HG02981 (cell line): ENCODE results near the gene CDH15.
"Not testable (repeated sequence)": the region's sequence is repeated elsewhere in the genome, so short reads cannot be mapped to it uniquely, and the experiment has no call there.

Experiments used
- ATAC-seq: cut with Tn5 transposase; IDR thresholded peaks from one replicate; pipeline ENCODE4 v1.9.1; 2021; ENCODE audit warnings: mild to moderate bottlenecking, moderate library complexity; ENCODE audit not compliant: unreplicated experiment

Gene CDH15

DNA sequence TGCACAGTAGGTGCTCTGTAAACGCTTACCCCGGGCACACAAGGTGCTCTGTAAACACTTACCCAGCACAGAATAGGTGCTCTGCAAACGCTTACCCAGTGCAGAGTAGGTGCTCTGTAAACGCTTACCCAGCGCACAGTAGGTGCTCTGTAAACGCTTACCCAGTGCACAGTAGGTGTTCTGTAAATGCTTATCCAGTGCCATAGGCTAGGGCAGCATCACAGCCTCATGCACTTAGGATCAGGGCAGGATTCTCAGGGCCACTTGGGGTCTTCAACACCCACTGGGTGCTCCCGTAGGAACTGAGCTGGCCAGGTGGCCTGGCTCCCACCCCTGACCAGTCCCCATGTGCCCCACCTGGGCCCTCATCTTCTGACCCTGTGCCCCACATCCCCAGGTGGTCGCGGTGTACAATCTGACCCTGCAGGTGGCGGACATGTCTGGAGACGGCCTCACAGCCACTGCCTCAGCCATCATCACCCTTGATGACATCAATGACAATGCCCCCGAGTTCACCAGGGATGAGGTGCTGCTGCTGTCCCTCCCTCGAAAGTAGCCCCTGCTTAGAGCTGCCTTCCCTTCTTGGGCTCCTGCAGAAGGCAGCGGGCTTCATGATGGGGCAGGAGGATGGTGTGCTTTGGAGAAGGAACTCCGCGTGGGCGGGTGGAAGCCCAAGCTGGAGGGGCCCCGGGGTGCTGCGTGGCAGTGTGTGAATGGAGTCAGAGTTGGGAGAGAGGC lies 15.7 kb downstream of the CDH15 start:
- no peak for ATAC-seq

DNA sequence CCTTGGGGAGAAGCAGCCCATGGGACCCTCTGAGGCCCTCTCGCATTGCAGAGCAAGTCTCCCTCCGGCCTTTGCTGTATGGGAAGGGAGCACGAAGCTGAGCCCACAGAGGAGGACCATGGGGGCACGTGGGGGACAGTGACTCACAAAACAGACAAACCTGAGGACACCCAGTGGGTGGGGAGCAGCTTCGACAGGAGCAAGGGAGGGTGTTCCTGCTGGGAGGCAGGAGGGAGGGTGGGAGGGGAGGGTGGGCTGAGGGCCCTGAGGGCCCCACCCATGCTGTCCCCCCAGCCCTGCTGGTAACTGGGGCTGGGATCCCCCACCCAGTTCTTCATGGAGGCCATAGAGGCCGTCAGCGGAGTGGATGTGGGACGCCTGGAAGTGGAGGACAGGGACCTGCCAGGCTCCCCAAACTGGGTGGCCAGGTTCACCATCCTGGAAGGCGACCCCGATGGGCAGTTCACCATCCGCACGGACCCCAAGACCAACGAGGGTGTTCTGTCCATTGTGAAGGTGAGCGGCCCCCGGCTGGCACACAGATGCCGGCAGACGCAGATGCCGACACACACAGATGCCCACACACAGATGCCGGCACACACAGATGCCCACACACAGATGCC lies 16.3 kb downstream of the CDH15 start:
- ATAC-seq: no peak

DNA sequence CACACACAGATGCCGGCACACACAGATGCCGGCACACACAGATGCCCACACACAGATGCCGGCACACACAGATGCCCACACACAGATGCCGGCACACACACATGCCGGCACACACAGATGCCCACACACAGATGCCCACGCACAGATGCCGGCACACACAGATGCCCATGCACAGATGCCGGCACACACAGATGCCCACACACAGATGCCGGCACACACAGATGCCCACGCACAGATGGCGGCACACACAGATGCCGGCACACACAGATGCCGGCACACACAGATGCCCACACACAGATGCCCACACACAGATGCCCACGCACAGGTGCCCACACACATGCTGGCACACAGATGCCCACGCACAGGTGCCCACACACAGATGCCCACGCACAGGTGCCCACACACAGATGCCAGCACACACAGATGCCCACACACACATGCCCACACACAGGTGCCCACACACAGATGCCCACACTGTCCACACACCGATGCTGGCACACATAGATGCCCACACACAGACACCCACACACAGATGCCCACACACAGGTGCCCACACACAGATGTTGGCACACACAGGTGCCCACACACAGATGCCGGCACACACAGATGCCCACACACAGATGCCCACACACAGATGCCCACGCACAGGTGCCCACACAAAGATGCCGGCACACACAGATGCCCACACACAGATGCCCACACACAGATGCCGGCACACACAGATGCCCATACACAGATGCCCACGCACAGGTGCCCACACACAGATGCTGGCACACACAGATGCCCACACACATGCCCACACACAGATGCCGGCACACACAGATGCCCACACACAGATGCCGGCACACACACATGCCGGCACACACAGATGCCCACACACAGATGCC lies 17.2 kb downstream of the CDH15 start:
- ATAC-seq: not testable (repeated sequence)

DNA sequence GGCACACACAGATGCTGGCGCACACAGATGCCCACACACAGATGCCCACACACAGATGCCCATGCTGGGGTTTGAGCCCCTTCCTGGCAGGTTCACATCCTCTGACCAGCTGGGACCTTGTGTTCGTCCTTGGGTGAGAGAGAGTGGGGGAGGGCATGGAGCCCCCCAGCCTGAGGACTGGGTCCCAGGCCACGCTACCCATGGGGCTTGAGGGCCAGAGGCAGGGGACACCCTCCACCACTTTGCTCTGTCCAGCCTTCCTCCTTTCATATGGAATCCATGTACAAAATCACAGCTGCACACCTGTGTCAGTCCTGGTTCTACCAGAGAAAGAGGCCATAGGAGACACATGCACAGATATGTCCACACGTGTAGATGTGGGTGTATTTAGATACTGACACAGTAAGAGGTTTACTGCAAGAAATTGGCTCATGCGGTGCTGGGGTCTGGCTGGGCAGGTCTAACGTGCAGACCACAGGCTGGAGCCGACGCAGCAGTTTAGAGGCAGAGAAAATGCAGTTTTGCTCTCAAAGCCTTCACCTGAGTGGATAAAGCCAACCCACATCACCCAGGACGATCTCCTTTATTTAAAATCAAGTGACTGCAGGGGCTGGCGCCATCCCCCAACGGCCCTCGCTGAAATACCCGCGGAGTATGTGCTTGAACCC lies 17.9 kb downstream of the CDH15 start:
- ATAC-seq: no peak

DNA sequence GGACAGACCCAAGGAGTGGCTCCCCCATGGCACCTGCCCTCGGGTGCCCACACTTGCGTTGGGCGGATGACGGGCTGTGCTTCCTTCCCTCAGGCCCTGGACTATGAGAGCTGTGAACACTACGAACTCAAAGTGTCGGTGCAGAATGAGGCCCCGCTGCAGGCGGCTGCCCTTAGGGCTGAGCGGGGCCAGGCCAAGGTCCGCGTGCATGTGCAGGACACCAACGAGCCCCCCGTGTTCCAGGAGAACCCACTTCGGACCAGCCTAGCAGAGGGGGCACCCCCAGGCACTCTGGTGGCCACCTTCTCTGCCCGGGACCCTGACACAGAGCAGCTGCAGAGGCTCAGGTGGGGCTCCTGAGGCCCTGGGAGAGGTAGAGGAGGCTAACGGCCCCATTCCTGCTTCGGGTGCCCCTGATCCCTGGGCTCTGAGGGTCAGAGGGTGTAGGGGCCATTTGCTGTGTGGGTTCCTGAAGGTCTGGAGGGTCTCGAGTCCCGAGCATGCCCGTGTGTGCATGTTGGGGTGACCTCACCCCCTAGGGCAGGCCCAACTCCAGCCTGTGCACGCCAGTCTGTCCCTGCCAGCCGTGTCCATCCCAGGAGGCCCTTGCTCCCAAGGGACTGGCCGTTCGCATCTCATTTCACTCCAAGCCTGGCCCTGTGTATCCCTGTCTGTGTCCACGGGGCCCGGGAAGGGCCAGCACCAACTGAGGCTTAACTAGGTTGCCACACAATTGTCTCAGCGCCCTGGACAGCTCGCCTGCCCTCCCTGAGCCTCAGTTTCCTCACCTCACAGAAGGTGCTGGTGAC lies 18.8 kb downstream of the CDH15 start:
- ATAC-seq: no peak

DNA sequence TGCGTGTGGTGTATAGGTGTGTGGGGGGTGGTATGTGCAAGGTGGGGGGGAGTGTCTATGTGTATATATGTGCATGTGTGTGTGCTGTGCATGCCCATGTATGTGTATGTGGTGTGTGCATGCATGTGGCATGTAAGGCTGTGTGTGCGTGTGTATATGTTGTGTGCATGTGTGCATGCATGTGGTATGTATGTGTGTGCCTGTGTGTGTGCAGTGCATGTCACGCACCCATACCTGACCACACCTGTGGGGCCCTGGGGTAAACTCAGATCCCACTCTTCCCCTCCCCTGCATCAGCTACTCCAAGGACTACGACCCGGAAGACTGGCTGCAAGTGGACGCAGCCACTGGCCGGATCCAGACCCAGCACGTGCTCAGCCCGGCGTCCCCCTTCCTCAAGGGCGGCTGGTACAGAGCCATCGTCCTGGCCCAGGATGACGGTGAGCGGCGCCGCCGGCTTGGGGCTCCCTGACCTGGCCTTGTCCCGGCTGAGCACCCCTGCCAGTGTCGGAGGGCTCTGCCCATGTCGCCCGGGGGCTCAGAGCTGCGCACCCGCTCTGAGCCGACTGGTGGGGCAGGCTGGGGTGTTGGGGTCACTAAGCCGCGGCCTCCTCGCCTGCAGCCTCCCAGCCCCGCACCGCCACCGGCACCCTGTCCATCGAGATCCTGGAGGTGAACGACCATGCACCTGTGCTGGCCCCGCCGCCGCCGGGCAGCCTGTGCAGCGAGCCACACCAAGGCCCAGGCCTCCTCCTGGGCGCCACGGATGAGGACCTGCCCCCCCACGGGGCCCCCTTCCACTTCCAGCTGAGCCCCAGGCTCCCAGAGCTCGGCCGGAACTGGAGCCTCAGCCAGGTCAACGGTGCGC lies 19.7 kb downstream of the CDH15 start:
- no peak for ATAC-seq

DNA sequence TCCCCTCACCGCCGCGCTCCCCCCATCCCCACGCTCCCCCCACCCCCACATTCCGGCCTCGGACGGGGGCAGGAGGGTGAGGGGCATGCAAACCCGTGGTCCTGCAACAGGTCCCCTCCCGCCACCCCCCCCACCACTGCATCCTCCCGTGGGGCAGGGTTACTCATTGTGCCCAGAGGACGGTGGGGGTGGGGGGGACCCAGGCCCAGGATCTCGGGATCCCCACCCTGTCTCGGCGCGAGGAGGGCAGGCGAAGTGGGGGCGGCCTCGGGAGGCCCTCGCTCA lies 20.3 kb downstream of the CDH15 start:
- no peak for ATAC-seq

DNA sequence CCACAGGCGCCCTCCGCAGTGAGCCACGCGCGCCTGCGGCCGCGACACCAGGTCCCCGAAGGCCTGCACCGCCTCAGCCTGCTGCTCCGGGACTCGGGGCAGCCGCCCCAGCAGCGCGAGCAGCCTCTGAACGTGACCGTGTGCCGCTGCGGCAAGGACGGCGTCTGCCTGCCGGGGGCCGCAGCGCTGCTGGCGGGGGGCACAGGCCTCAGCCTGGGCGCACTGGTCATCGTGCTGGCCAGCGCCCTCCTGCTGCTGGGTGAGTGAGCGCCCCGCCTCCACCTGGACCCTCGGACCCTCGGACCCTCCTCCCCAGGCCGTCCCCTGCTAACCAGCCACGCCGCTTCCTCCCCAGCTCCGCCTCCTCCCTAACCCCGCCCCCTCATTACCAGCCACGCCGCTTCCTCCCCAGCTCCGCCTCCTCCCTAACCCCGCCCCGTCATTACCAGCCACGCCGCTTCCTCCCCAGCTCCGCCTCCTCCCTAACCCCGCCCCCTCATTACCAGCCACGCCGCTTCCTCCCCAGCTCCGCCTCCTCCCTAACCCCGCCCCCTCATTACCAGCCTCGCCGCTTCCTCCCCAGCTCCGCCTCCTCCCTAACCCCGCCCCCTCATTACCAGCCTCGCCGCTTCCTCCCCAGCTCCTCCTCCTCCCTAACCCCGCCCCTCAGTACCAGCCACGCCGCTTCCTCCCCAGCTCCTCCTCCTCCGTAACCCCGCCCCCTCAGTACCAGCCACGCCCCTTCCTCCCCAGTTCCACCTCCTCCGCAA lies 20.8 kb downstream of the CDH15 start:
- ATAC-seq: not testable (repeated sequence)

DNA sequence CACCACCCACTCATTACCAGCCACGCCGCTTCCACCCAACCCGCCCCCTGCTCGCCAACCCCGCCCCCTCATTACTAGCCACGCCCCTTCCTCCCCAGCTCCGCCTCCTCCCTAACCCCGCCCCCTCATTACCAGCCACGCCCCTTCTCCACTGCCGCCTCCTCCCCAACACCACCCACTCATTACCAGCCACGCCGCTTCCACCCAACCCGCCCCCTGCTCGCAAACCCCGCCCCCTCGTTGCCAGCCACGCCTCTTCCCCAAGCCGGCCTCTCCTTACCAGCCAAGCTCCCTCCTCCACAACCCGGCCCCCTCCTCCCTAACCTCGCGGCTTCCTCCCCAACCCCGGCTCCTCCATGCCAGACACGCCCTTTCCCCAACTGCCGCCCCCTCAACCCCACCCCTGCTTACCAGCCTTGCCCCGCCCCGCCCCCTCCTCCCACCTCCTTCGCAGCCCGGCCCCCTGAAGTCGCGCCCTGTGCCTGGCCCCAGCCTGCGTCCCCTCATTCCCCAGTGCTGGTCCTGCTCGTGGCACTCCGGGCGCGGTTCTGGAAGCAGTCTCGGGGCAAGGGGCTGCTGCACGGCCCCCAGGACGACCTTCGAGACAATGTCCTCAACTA lies 21.5 kb downstream of the CDH15 start:
- ATAC-seq: no peak

DNA sequence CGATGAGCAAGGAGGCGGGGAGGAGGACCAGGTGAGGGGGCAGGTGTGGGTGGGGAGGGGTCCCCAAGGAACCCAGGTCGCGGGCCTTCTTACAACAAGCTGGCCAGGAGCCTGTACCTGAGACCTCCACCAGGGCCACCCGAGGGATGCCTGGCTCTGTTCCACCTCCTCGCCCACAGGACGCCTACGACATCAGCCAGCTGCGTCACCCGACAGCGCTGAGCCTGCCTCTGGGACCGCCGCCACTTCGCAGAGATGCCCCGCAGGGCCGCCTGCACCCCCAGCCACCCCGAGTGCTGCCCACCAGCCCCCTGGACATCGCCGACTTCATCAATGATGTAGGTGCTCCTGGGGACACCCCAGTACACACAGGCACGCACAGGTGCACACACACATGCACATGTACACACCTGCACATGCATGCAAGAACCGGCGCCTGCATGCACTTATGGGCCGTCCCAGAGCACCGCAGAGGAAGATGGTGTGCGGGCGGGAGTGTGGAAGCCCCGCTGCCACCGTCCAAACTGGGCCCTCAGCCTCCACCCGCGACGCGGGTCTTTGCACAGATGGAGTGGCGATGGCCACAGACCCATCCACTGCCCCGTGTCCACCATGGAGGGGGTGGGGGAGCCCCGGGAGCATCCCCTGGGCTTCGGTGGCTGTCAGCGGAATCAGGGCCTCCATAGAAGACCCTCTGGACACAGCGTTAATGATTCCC lies 22.2 kb downstream of the CDH15 start:
- no peak for ATAC-seq

DNA sequence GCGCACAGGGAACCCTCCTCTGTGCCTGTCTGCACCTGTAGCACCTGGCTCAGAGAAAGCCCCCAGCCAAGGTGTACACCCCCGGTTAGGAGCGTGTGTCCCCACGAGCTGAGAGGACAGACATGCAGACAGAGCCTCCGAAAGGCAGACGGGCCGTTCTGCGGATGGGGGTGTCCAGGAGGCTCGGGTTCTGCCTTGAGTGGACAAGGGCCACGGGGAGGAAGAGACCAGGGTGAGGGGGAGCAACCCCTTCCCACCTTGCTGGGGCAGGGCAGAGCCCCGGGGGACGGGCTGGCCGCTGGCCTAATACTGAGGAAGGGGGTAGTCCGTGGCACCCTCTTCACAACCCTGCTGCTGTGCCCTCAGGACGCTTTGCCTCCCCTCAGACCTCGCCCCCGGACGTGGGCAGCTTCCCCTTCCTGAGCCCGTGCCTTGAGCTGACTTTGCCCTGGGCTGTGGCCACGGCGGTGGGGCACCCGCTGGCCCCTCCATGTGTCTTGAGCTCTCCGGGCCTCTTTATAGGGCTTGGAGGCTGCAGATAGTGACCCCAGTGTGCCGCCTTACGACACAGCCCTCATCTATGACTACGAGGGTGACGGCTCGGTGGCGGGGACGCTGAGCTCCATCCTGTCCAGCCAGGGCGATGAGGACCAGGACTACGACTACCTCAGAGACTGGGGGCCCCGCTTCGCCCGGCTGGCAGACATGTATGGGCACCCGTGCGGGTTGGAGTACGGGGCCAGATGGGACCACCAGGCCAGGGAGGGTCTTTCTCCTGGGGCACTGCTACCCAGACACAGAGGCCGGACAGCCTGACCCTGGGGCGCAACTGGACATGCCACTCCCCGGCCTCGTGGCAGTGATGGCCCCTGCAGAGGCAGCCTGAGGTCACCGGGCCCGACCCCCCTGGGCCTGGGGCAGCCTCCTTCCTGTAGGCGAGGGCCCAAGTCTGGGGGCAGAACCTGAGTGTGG lies 23.1 kb downstream of the CDH15 start:
- ATAC-seq: no peak

DNA sequence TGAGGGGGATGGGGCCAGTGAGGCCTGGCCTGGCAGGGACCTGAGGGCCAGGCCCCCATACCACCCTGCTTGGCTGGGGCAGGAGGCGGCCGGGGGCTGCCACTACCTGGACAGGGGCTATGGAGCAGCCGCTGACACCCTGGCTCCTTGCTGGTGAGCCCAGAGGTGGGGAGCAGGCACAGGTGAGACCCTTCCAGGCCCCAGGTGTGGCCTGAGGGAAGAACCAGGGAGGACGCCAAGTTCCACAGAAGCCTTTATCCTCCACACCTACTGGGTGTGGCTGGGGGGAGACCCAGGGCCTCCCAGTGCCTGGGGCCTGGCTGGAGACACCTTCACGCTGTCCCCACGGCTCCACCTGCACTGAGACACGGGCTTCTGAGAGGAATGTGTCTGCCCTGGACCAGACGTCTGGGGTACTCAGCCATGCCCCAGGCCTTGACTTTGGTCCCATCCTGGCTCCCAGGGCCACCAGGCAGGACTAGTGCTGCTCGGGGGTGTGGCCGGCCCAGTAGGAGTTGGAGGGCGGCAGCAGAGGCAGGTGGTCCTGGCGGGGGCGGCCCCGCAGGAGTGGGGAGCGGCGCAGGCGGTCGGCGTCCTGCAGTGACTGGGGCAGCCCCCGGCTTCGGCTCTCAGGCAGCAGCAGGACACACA lies 24.1 kb downstream of the CDH15 start:
- no peak for ATAC-seq

DNA sequence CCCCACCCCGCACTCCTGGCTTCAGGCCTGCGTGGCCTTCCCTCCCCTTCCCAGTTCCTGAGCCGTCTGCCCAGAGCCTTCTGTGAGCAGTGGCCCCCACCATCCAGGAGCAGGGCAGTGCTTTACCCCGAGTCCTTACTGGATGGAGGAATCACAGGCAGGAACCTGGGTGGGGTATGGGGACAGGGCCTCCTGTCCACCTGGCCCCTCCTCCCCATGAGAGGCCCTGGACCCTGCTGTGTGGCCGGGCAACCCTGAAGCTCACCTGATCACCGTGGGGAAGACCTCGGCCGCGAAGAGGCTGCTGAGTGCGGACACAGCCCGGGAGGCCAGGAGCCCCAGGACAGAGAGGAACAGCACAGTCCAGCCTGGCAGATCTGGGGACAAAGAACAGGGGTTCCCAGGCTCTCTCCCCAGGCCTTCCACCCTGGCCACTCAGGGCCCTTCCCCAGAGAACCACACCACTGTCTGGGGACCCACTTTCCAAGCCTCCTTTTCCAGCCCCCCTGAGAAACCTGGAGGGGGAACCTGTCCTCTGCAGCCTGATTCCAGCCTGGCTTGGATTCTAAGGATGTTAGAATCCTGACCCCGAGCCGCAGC lies 25.6 kb downstream of the CDH15 start:
- ATAC-seq: no peak

DNA sequence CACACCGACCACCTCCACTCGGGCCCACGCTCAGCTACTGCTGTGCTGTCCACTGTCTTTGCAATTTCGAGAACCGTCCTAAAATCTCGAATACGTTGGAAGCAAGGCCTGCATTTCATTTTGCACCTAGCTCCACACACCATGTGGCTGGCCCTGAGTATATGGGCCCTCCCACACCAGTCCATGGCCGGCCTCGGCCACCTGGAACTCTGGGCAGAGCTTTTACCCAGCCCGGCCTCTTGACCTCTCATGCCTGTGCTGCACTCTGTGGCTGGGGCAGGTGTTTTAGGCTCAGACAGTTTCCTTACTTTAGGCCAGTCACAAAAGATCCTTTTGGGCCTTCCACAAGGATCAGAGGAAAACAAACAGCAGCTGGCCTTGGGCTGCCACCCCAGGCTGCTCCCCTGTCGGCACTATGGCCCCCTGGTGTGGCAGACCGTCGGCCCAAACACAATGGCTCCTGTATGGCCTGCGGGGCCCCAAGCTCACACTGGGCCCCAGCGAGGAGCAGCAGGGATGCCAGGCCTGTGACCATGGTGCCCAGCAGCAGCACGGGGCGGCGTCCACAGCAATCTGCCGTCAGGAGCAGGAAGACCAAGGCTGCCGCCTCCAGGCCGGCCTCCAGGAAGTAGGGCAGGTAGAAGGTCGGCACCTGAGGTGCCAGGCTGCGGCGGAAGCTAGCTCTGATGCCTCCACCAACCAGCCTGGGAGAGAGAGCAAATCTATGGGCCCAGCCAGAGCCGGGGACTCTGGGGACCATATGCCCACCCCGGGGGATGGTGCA lies 26.3 kb downstream of the CDH15 start:
- ATAC-seq: no peak
